GM23248 (cell line): ENCODE data around the gene IL26. TPM values are rescaled to one million over a fixed set of nuclear protein-coding genes. Genes with fewer than 3 reads are reported as not detected.
"Not testable (repeated sequence)": the region's sequence is repeated elsewhere in the genome, so short reads cannot be mapped to it uniquely, and the experiment has no call there.

Source experiments
- DNase-seq: peaks from one replicate; pipeline ENCODE4 v3.0.0-alpha.2; 2015
- H2AFZ ChIP-seq: fragments of 200-600 bp; sonication (generic); 2 replicates; pipeline ENCODE4 v1.6.1; 2016; ENCODE audit warnings: antibody characterized with exemption
- H3F3A ChIP-seq: fragments of 200-600 bp; sonication (generic); 2 replicates; pipeline ENCODE4 v1.6.1; 2016; ENCODE audit warnings: mild to moderate bottlenecking, antibody characterized with exemption, mixed run types; ENCODE audit not compliant: insufficient read depth
- H3K27ac ChIP-seq: fragments of 200-600 bp; sonication (generic); 2 replicates; pipeline ENCODE4 v1.5.1; 2016; ENCODE audit warnings: mild to moderate bottlenecking
- H3K27me3 ChIP-seq: fragments of 200-600 bp; sonication (generic); replicated peaks from 2 replicates; pipeline ENCODE4 v1.6.1; 2016; ENCODE audit warnings: mild to moderate bottlenecking; ENCODE audit not compliant: insufficient read depth
- H3K36me3 ChIP-seq: fragments of 200-600 bp; sonication (generic); 2 replicates; pipeline ENCODE4 v1.6.1; 2016; ENCODE audit warnings: low read depth, mild to moderate bottlenecking
- H3K4me1 ChIP-seq: fragments of 200-600 bp; sonication (generic); 2 replicates; pipeline ENCODE4 v1.6.1; 2016; ENCODE audit warnings: mild to moderate bottlenecking; ENCODE audit not compliant: insufficient read depth
- H3K4me2 ChIP-seq: fragments of 200-600 bp; sonication (generic); one replicate; pipeline ENCODE4 v1.6.1; 2016; ENCODE audit warnings: mild to moderate bottlenecking; ENCODE audit not compliant: unreplicated experiment
- H3K4me3 ChIP-seq: fragments of 200-600 bp; sonication (generic); 2 replicates; pipeline ENCODE4 v1.5.1; 2016; ENCODE audit warnings: mild to moderate bottlenecking
- H3K79me2 ChIP-seq: fragments of 200-600 bp; sonication (generic); 2 replicates; pipeline ENCODE4 v1.6.1; 2016; ENCODE audit warnings: mild to moderate bottlenecking; ENCODE audit not compliant: insufficient read depth
- H3K9ac ChIP-seq: fragments of 200-600 bp; sonication (generic); 2 replicates; pipeline ENCODE4 v1.6.1; 2016; ENCODE audit warnings: mild to moderate bottlenecking
- H3K9me2 ChIP-seq: fragments of 200-600 bp; sonication (generic); 2 replicates; pipeline ENCODE4 v1.6.1; 2016; ENCODE audit warnings: mixed run types, mild to moderate bottlenecking, moderate library complexity; ENCODE audit not compliant: insufficient read depth
- H3K9me3 ChIP-seq: fragments of 200-600 bp; sonication (generic); one replicate; pipeline ENCODE4 v1.6.1; 2017; ENCODE audit warnings: low read depth
- H4K20me1 ChIP-seq: fragments of 200-600 bp; sonication (generic); 2 replicates; pipeline ENCODE4 v1.6.0; 2016; ENCODE audit not compliant: insufficient read depth
- EZH2 ChIP-seq: fragments of 200-600 bp; sonication (generic); IDR thresholded peaks from 2 replicates; pipeline ENCODE4 v1.6.1; 2018; ENCODE audit warnings: antibody characterized with exemption, mild to moderate bottlenecking; ENCODE audit not compliant: insufficient read depth, poor library complexity, severe bottlenecking
- EZH2phosphoT487 ChIP-seq: fragments of 200-600 bp; sonication (generic); IDR thresholded peaks from 2 replicates; pipeline ENCODE4 v1.6.1; 2018; ENCODE audit warnings: antibody characterized with exemption, moderate library complexity, mild to moderate bottlenecking, low read depth; ENCODE audit not compliant: insufficient read depth
- WGBS, 2 experiments: methylation state at CpG; one replicate each; pipeline ENCODE4 v1.1.6; 2015 to 2017; ENCODE audit warnings: low lambda C conversion rate in 2 of 2, low coverage in 1 of 2; ENCODE audit errors: missing lambda C conversion rate in 2 of 2; 5-methylcytosine and 5-hydroxymethylcytosine counted together
- in situ Hi-C: fragments of 300-500 bp; cut with MboI; formaldehyde crosslinking; loops from 2 replicates; pipeline ENCODE4 v1.15.0; 2020
- polyA plus RNA-seq: library from polyadenylated mRNA; unstranded; fragments of >200 nt; fragmentation: Nextera tagmentation; extraction: Ambion mirVana; gene quantifications from 2 replicates; pipeline ENCODE4 v1.2.1, GENCODE V29; 2016
- total RNA-seq: library from RNA; depleted of rRNA; stranded (reverse); fragments of >200 nt; shearing (Covaris generic); gene quantifications from 2 replicates; pipeline ENCODE4 v1.2.3, GENCODE V29; 2014

IL26 gene
- total and polyA plus RNA-seq, 2 experiments from 2014 or later, result not detected

- TF ChIP-seq EZH2 (no peak), EZH2phosphoT487 (no peak)
- DNase-seq, result no peak
- H2AFZ ChIP-seq, result no peak overlapping the region
- no peaks in the 10 kb centered on the region for H3K36me3 ChIP-seq
- H3K4me2 ChIP-seq, result no peak overlapping the region
- H3K4me3 ChIP-seq, result no peak overlapping the region
- no peaks in the 10 kb centered on the region for H3K9me3 ChIP-seq
- no peaks in the 10 kb centered on the region for H3K9me2 ChIP-seq
- H3K27ac ChIP-seq, result no peak overlapping the region
- no peaks in the 10 kb centered on the region for H3F3A ChIP-seq
- H3K27me3 ChIP-seq, result peaks cover 8% of the 10 kb centered on the region; the same call in 1 of the 2 replicates
- H4K20me1 ChIP-seq, result no peaks in the 10 kb centered on the region
- H3K9ac ChIP-seq, result no peak overlapping the region
- in situ Hi-C loops, result no loop called here
- no peaks in the 10 kb centered on the region for H3K79me2 ChIP-seq
- H3K4me1 ChIP-seq, result no peaks in the 10 kb centered on the region
Measured at GRCh38 chr12:68176257-68176656, 49.4 kb downstream of the IL26 start.

- H3K4me3 ChIP-seq, result no peak overlapping the region
- H3K36me3 ChIP-seq, result no peaks in the 10 kb centered on the region
- no peaks in the 10 kb centered on the region for H3K4me1 ChIP-seq
- WGBS, 2 experiments, result 34 to 39% methylated on average over 4 of the region's 4 CpGs
- no peak for DNase-seq
- H3K27me3 ChIP-seq, result peaks cover 8% of the 10 kb centered on the region; the same call in 1 of the 2 replicates
- no peak overlapping the region for H3K4me2 ChIP-seq
- H3K9ac ChIP-seq, result no peak overlapping the region
- no peak overlapping the region for H3K27ac ChIP-seq
- H4K20me1 ChIP-seq, result no peaks in the 10 kb centered on the region
- no peak overlapping the region for H2AFZ ChIP-seq
- no peak for TF ChIP-seq EZH2phosphoT487
- no peak for TF ChIP-seq EZH2
- H3F3A ChIP-seq, result no peaks in the 10 kb centered on the region
- no peaks in the 10 kb centered on the region for H3K79me2 ChIP-seq
- no peaks in the 10 kb centered on the region for H3K9me3 ChIP-seq
- in situ Hi-C loops, result no loop called here
- H3K9me2 ChIP-seq, result no peaks in the 10 kb centered on the region
Measured at GRCh38 chr12:68175557-68176061, 50.0 kb downstream of the IL26 start.

- WGBS, 2 experiments, result 39 to 41% methylated on average over 3 of the region's 3 CpGs
- H3K4me1 ChIP-seq, H3F3A ChIP-seq, H2AFZ ChIP-seq, H3K27me3 ChIP-seq, H4K20me1 ChIP-seq, in situ Hi-C loops, H3K4me3 ChIP-seq, H3K36me3 ChIP-seq, H3K9me2 ChIP-seq, H3K27ac ChIP-seq, H3K79me2 ChIP-seq, H3K9me3 ChIP-seq, H3K9ac ChIP-seq, DNase-seq, H3K4me2 ChIP-seq: not testable (repeated sequence)
Measured at GRCh38 chr12:68174761-68175160, 50.8 kb downstream of the IL26 start.

- H3K36me3 ChIP-seq, result no peaks in the 10 kb centered on the region
- no peaks in the 10 kb centered on the region for H3K9me2 ChIP-seq
- H3K27me3 ChIP-seq, result peaks cover 7% of the 10 kb centered on the region; the same call in 1 of the 2 replicates
- H3K4me3 ChIP-seq, result no peak overlapping the region
- H3K27ac ChIP-seq, result no peak overlapping the region
- no peak overlapping the region for H3K9ac ChIP-seq
- DNase-seq, result no peak
- in situ Hi-C loops, result no loop called here
- TF ChIP-seq EZH2phosphoT487 (no peak), EZH2 (no peak)
- no peaks in the 10 kb centered on the region for H4K20me1 ChIP-seq
- no peak overlapping the region for H2AFZ ChIP-seq
- H3K4me1 ChIP-seq, result no peaks in the 10 kb centered on the region
- no peaks in the 10 kb centered on the region for H3K9me3 ChIP-seq
- no peaks in the 10 kb centered on the region for H3F3A ChIP-seq
- no peaks in the 10 kb centered on the region for H3K79me2 ChIP-seq
- H3K4me2 ChIP-seq, result no peak overlapping the region
Measured at GRCh38 chr12:68173792-68174191, 51.8 kb downstream of the IL26 start.

- H2AFZ ChIP-seq, result no peak overlapping the region
- no peak overlapping the region for H3K27ac ChIP-seq
- H3K9me3 ChIP-seq, result no peaks in the 10 kb centered on the region
- H3K36me3 ChIP-seq, result no peaks in the 10 kb centered on the region
- H3K27me3 ChIP-seq, result peaks cover 30% of the 10 kb centered on the region
- H3K9me2 ChIP-seq, result no peaks in the 10 kb centered on the region
- H3K79me2 ChIP-seq, result no peaks in the 10 kb centered on the region
- DNase-seq, result no peak
- no peak overlapping the region for H3K4me3 ChIP-seq
- H3K9ac ChIP-seq, result no peak overlapping the region
- H4K20me1 ChIP-seq, result no peaks in the 10 kb centered on the region
- H3K4me2 ChIP-seq, result no peak overlapping the region
- no peaks in the 10 kb centered on the region for H3F3A ChIP-seq
- in situ Hi-C loops, result no loop called here
- TF ChIP-seq EZH2phosphoT487, result no peak
- TF ChIP-seq EZH2, result no peak
- WGBS, 2 experiments, result 21 to 25% methylated on average over 2 of the region's 2 CpGs
- H3K4me1 ChIP-seq, result no peaks in the 10 kb centered on the region
Measured at GRCh38 chr12:68170726-68171125, 54.9 kb downstream of the IL26 start.
